Stomach smooth muscle (tissue), 2 donors: ENCODE measurements around the gene AMBRA1.
"Not testable (repeated sequence)": the region's sequence is repeated elsewhere in the genome, so short reads cannot be mapped to it uniquely, and the experiment has no call there.

Source experiments
- H3K27ac ChIP-seq: one replicate; pipeline ENCODE4 v1.7.0; 2013; ENCODE audit warnings: mild to moderate bottlenecking, low read length, inconsistent platforms
- H3K27me3 ChIP-seq, 2 donors: one replicate each; pipeline ENCODE4 v1.7.0; 2013; ENCODE audit warnings: low read length in 2 of 2; ENCODE audit not compliant: insufficient read depth in 2 of 2, control insufficient read depth in 1 of 2
- H3K36me3 ChIP-seq, 2 donors: one replicate each; pipeline ENCODE4 v1.7.0; 2013; ENCODE audit warnings: low read length in 2 of 2; ENCODE audit not compliant: control insufficient read depth in 2 of 2, insufficient read depth in 2 of 2
- H3K4me1 ChIP-seq: one replicate; pipeline ENCODE4 v1.7.0; 2013; ENCODE audit warnings: low read length; ENCODE audit not compliant: control insufficient read depth, insufficient read depth
- H3K4me3 ChIP-seq, 2 donors: one replicate each; pipeline ENCODE4 v1.7.0; 2013; ENCODE audit warnings: low read length in 2 of 2
- H3K9ac ChIP-seq, 2 donors: one replicate each; pipeline ENCODE4 v1.7.0; 2013; ENCODE audit warnings: low read length in 2 of 2, mild to moderate bottlenecking in 1 of 2
- H3K9me3 ChIP-seq, 2 donors: one replicate each; pipeline ENCODE4 v1.7.0; 2013; ENCODE audit warnings: low read length in 2 of 2; ENCODE audit not compliant: control insufficient read depth in 2 of 2
- donor health status: healthy.
- donor health status: Pancreatic carcinoma.

Gene AMBRA1

GRCh38 chr11:46597609-46598219 lies 3.9 kb upstream of the AMBRA1 start:
- Histone ChIP-seq H3K27ac (no peak overlapping the region), H3K9ac (no peak overlapping the region), H3K9me3 (no peaks in the 10 kb centered on the region), H3K36me3 (no peaks in the 10 kb centered on the region), H3K27me3 (no peaks in the 10 kb centered on the region), H3K4me3 (no peak overlapping the region), H3K4me1 (peaks cover 4% of the 10 kb centered on the region)

GRCh38 chr11:46597155-46597554 lies 3.3 kb upstream of the AMBRA1 start:
- H3K27ac ChIP-seq: no peak overlapping the region
- H3K36me3 ChIP-seq: no peaks in the 10 kb centered on the region
- H3K4me3 ChIP-seq: no peak overlapping the region
- peaks cover 10% of the 10 kb centered on the region for H3K4me1 ChIP-seq
- no peaks in the 10 kb centered on the region for H3K9me3 ChIP-seq
- no peak overlapping the region for H3K9ac ChIP-seq
- no peaks in the 10 kb centered on the region for H3K27me3 ChIP-seq

GRCh38 chr11:46594785-46595184 lies 962 bp upstream of the AMBRA1 start:
- no peak overlapping the region for H3K9ac ChIP-seq
- H3K4me1 ChIP-seq: peaks cover 14% of the 10 kb centered on the region
- H3K27ac ChIP-seq: no peak overlapping the region

GRCh38 chr11:46594374-46594700 lies 514 bp upstream of the AMBRA1 start:
- H3K27ac ChIP-seq: peak overlapping the region; percentile 67
- H3K4me3 ChIP-seq: peak overlapping the region; percentile 94 to 96
- H3K27me3 ChIP-seq: no peaks in the 10 kb centered on the region
- peak overlapping the region; percentile 92 to 93 for H3K9ac ChIP-seq
- no peaks in the 10 kb centered on the region for H3K36me3 ChIP-seq
- peaks cover 14% of the 10 kb centered on the region for H3K4me1 ChIP-seq
- no peaks in the 10 kb centered on the region for H3K9me3 ChIP-seq

More at GRCh38 chr11:46594785-46595184, 962 bp upstream of the AMBRA1 start:
- peak overlapping the region in 1 of 2 donors; percentile 96 for H3K4me3 ChIP-seq
- no peaks in the 10 kb centered on the region for H3K36me3 ChIP-seq
- H3K27me3 ChIP-seq: no peaks in the 10 kb centered on the region
- no peaks in the 10 kb centered on the region for H3K9me3 ChIP-seq

GRCh38 chr11:46590740-46591605 lies 2.9 kb downstream of the AMBRA1 start:
- Histone ChIP-seq H3K9ac (no peak overlapping the region), H3K27me3 (no peaks in the 10 kb centered on the region), H3K4me3 (no peak overlapping the region), H3K9me3 (no peaks in the 10 kb centered on the region), H3K27ac (no peak overlapping the region), H3K36me3 (no peaks in the 10 kb centered on the region), H3K4me1 (peaks cover 14% of the 10 kb centered on the region)

- H3K9ac ChIP-seq: no peak overlapping the region
- no peaks in the 10 kb centered on the region for H3K9me3 ChIP-seq
- H3K27ac ChIP-seq: no peak overlapping the region
- no peaks in the 10 kb centered on the region for H3K36me3 ChIP-seq
- H3K27me3 ChIP-seq: no peaks in the 10 kb centered on the region
- H3K4me1 ChIP-seq: peaks cover 14% of the 10 kb centered on the region
- no peak overlapping the region for H3K4me3 ChIP-seq
Observed at GRCh38 chr11:46588915-46589314, 4.9 kb downstream of the AMBRA1 start.

GRCh38 chr11:46588131-46588530 lies 5.7 kb downstream of the AMBRA1 start:
- no peak overlapping the region for H3K4me3 ChIP-seq
- H3K9me3 ChIP-seq: no peaks in the 10 kb centered on the region
- peaks cover 14% of the 10 kb centered on the region for H3K4me1 ChIP-seq
- no peaks in the 10 kb centered on the region for H3K27me3 ChIP-seq
- no peaks in the 10 kb centered on the region for H3K36me3 ChIP-seq
- H3K9ac ChIP-seq: no peak overlapping the region
- H3K27ac ChIP-seq: no peak overlapping the region

GRCh38 chr11:46583513-46583912 lies 10.3 kb downstream of the AMBRA1 start:
- not testable (repeated sequence) for H3K4me1 ChIP-seq

GRCh38 chr11:46582588-46582987 lies 11.2 kb downstream of the AMBRA1 start:
- no peak overlapping the region for H3K27ac ChIP-seq
- H3K4me1 ChIP-seq: no peaks in the 10 kb centered on the region
- H3K36me3 ChIP-seq: no peaks in the 10 kb centered on the region
- no peak overlapping the region for H3K4me3 ChIP-seq
- H3K9ac ChIP-seq: no peak overlapping the region
- no peaks in the 10 kb centered on the region for H3K9me3 ChIP-seq
- no peaks in the 10 kb centered on the region for H3K27me3 ChIP-seq

More at GRCh38 chr11:46583513-46583912, 10.3 kb downstream of the AMBRA1 start:
- not testable (repeated sequence) for H3K4me3 ChIP-seq, H3K36me3 ChIP-seq, H3K27ac ChIP-seq, H3K9me3 ChIP-seq, H3K9ac ChIP-seq, H3K27me3 ChIP-seq

- no peaks in the 10 kb centered on the region for H3K27me3 ChIP-seq
- H3K9me3 ChIP-seq: no peaks in the 10 kb centered on the region
- H3K36me3 ChIP-seq: no peaks in the 10 kb centered on the region
- no peaks in the 10 kb centered on the region for H3K4me1 ChIP-seq
- H3K27ac ChIP-seq: no peak overlapping the region
- no peak overlapping the region for H3K4me3 ChIP-seq
- no peak overlapping the region for H3K9ac ChIP-seq
Observed at GRCh38 chr11:46577058-46577457, 16.8 kb downstream of the AMBRA1 start.

GRCh38 chr11:46574656-46575055 lies 19.2 kb downstream of the AMBRA1 start:
- no peak overlapping the region for H3K9ac ChIP-seq

More at GRCh38 chr11:46574656-46575055, 19.2 kb downstream of the AMBRA1 start:
- H3K4me1 ChIP-seq: no peaks in the 10 kb centered on the region
- no peak overlapping the region for H3K4me3 ChIP-seq
- H3K27me3 ChIP-seq: no peaks in the 10 kb centered on the region
- no peaks in the 10 kb centered on the region for H3K36me3 ChIP-seq
- H3K9me3 ChIP-seq: no peaks in the 10 kb centered on the region
- no peak overlapping the region for H3K27ac ChIP-seq
